WERI-Rb-1 (cell line): ENCODE results near the gene ACP2.

Source experiments
- DNase-seq: peaks from one replicate; pipeline ENCODE4 v3.0.0-alpha.2; 2020
- H3K27ac ChIP-seq: fragments of 250-450 bp; sonication (Bioruptor Pico); 2 replicates; pipeline ENCODE4 v1.5.1; 2020; ENCODE audit warnings: mild to moderate bottlenecking, moderate library complexity
- H3K27me3 ChIP-seq: fragments of 250-450 bp; sonication (Bioruptor Pico); 2 replicates; pipeline ENCODE4 v1.5.1; 2021; ENCODE audit warnings: mild to moderate bottlenecking, low read depth, moderate library complexity; ENCODE audit not compliant: insufficient read depth, severe bottlenecking
- H3K36me3 ChIP-seq: fragments of 250-450 bp; sonication (Bioruptor Pico); 2 replicates; pipeline ENCODE4 v1.5.1; 2020; ENCODE audit warnings: mild to moderate bottlenecking, moderate library complexity
- H3K4me3 ChIP-seq: 2 replicates; pipeline ENCODE4 v1.5.1; 2011; ENCODE audit warnings: low read depth, mild to moderate bottlenecking, control low read depth, low read length
- H3K9me3 ChIP-seq: fragments of 250-450 bp; sonication (Bioruptor Pico); 2 replicates; pipeline ENCODE4 v1.5.1; 2021; ENCODE audit warnings: mild to moderate bottlenecking, moderate library complexity; ENCODE audit not compliant: severe bottlenecking
- TF ChIP-seq, protein P1 (sequence below): IDR thresholded peaks from 2 replicates; pipeline ENCODE4 v1.5.1; 2011; ENCODE audit warnings: low read depth, mild to moderate bottlenecking, control low read depth, inconsistent platforms, low read length

The ACP2 gene

DNA sequence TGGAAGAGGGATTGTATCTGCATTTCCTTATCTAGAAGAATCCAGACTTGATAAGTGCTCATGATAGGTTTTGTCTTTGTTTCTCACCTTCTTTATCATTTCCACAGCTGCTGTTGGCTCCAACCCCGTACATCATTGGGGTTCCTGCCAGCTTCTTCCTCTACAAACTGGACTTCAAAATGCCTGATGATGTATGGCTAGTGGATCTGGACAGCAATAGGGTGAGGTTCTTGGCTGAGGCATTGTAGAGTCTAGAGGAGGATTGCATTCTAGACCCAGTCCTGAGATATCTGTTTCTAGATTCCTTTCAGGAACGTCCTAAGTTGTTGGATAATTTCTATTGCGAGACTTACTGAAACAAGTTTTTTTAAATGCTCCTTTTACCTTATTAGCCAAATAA lies 29.4 kb upstream of the ACP2 start:
- Histone ChIP-seq H3K27me3 (no peaks in the 10 kb centered on the region), H3K27ac (no peak overlapping the region), H3K9me3 (no peaks in the 10 kb centered on the region), H3K36me3 (peaks cover 91% of the 10 kb centered on the region), H3K4me3 (no peak overlapping the region)
- DNase-seq: no peak
- TF ChIP-seq, protein P1, sequence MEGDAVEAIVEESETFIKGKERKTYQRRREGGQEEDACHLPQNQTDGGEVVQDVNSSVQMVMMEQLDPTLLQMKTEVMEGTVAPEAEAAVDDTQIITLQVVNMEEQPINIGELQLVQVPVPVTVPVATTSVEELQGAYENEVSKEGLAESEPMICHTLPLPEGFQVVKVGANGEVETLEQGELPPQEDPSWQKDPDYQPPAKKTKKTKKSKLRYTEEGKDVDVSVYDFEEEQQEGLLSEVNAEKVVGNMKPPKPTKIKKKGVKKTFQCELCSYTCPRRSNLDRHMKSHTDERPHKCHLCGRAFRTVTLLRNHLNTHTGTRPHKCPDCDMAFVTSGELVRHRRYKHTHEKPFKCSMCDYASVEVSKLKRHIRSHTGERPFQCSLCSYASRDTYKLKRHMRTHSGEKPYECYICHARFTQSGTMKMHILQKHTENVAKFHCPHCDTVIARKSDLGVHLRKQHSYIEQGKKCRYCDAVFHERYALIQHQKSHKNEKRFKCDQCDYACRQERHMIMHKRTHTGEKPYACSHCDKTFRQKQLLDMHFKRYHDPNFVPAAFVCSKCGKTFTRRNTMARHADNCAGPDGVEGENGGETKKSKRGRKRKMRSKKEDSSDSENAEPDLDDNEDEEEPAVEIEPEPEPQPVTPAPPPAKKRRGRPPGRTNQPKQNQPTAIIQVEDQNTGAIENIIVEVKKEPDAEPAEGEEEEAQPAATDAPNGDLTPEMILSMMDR: no peak

DNA sequence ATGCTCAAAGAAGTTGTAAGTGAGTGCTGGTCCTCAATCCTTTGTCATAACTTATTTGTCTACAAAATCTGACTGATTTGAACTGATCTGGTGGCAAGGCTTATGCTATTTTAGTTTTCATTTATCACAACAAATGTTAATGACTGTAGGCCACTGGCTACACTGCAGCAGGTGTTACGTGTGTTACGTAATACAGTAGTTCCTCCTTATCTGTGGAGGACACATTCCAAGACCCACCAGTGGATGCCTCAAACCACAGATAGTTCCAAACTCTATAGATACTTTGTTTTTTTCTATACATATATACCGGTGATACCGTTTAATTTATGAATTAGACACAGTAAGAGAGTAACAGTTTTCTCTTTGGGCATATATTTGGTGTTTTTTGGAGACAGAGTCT lies 28.3 kb upstream of the ACP2 start:
- H3K9me3 ChIP-seq: no peaks in the 10 kb centered on the region
- H3K36me3 ChIP-seq: peaks cover 80% of the 10 kb centered on the region
- no peak for DNase-seq
- no peak overlapping the region for H3K27ac ChIP-seq
- H3K4me3 ChIP-seq: no peak overlapping the region
- H3K27me3 ChIP-seq: no peaks in the 10 kb centered on the region
- TF ChIP-seq, protein P1: no peak

DNA sequence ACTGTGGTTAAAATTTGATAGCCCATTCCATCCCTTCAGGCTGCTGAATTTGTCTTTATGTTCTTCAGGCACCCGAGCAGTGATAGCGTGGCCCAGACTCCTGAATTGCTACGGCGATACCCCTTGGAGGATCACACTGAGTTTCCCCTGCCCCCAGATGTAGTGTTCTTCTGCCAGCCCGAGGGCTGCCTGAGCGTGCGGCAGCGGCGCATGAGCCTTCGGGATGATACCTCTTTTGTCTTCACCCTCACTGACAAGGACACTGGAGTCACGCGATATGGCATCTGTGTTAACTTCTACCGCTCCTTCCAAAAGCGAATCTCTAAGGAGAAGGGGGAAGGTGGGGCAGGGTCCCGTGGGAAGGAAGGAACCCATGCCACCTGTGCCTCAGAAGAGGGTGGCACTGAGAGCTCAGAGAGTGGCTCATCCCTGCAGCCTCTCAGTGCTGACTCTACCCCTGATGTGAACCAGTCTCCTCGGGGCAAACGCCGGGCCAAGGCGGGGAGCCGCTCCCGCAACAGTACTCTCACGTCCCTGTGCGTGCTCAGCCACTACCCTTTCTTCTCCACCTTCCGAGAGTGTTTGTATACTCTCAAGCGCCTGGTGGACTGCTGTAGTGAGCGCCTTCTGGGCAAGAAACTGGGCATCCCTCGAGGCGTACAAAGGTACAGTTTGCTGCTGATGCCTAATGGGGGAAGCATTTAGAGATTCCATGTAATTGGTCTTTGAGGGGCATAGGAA lies 26.1 kb upstream of the ACP2 start:
- DNase-seq: no peak
- no peak overlapping the region for H3K27ac ChIP-seq
- H3K36me3 ChIP-seq: peaks cover 59% of the 10 kb centered on the region
- no peak overlapping the region for H3K4me3 ChIP-seq
- H3K27me3 ChIP-seq: no peaks in the 10 kb centered on the region
- H3K9me3 ChIP-seq: no peaks in the 10 kb centered on the region
- TF ChIP-seq, protein P1: no peak

DNA sequence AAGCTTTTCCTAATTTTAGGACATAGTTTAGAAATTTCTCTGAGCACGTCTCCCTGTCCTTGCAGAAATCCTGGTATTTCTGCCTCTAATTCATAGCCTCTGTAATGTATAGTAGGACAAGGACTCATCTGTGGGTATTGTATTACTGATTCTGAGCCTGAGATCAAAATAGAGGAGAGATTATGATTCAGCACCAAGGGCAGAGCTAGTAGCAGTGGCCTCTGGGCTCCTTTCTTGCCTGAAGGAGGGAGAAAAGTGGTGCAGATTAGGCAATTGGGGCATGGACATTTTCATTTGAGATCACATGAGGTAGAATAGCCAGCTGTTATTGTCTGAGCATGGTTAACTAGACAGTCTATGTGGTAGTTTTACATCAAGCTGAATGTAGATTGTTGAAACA lies 24.1 kb upstream of the ACP2 start:
- peak overlapping the region; percentile 58 for H3K27ac ChIP-seq
- H3K4me3 ChIP-seq: peak overlapping the region; percentile 34; the same call in 1 of the 2 replicates
- no peak for DNase-seq
- peaks cover 40% of the 10 kb centered on the region for H3K36me3 ChIP-seq
- H3K27me3 ChIP-seq: no peaks in the 10 kb centered on the region
- TF ChIP-seq, protein P1: no peak
- no peaks in the 10 kb centered on the region for H3K9me3 ChIP-seq

DNA sequence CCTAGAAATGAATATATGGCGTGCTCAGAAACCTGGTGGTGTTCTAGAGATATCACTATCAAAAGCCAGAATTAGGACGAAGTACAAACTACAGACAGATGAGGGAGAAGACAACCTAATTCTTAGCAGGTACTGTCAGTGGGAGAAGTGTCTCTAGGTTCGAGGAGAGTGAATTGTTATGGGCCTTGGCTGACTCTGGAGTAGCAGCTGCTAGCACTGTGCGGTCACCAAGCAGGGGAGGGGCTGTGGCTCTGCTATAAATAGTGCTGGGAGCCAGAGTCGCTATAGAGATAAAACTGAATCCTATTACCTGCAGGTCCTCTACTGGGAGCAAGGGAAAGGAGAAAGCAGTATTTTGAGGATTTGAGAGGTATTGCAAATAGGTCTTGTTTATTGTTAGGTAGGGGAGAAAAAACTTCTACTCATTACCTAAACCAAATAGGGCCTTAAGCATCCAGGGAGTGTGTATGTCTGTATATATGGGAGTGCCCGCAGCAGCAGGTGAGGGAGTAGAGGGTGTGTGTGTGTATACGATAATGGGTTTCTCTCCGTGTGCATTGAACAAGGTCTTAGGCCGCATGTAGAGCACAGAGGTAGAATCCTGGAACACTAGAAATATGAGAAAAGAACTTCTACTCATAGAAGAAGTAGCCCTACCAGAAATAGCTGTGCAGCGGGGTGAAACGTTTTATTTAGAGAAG lies 23.5 kb upstream of the ACP2 start:
- TF ChIP-seq, protein P1: no peak
- H3K9me3 ChIP-seq: no peaks in the 10 kb centered on the region
- H3K27ac ChIP-seq: peak overlapping the region; percentile 58
- peak overlapping the region; percentile 75 for H3K4me3 ChIP-seq
- DNase-seq: peak; percentile 86
- peaks cover 34% of the 10 kb centered on the region for H3K36me3 ChIP-seq
- no peaks in the 10 kb centered on the region for H3K27me3 ChIP-seq
